ENCODE measurements around the gene SH3PXD2A.

DNA sequence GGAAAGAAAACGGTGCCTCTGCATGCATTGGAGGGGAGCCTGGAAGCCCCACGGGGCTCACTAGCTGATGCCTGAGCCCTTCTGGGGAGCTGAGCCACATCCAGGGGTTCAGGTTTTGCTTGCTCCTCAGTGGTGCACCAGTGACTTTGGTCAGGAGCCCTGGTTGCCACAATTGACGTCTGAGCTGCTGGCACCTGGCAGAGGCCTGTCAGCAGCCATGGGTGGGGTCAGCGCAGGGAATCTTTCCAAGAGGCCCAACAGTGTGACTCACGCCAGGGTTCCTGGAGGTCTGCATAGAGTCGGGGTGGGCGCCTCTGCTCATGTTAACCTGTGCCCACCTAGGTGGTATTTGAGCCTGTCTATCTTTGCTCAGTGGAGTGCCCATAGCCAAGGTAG, 223.1 kb downstream of the SH3PXD2A start:
- TF ChIP-seq POLR2AphosphoS5 (IDR thresholded peaks at IDR 0.05; ENCODE audit: low read depth, low read length) (no peak), POLR2A (IDR thresholded peaks at IDR 0.05; ENCODE audit: low read depth, low read length) (no peak)

Measured in GM12891 (cell line).